Nephron (organoid): ENCODE results near the gene PRAMEF12.
"Not testable (repeated sequence)": the region's sequence is repeated elsewhere in the genome, so short reads cannot be mapped to it uniquely, and the experiment has no call there.

Source experiments
- H3K27ac Mint-ChIP-seq, 3 experiments: 2 replicates each; pipeline ENCODE4 v1.8.0; 2020; ENCODE audit warnings: mixed read lengths in 3 of 3, mild to moderate bottlenecking in 2 of 3, moderate library complexity in 1 of 3
- H3K27me3 Mint-ChIP-seq: 2 replicates; pipeline ENCODE4 v1.8.0; 2021; ENCODE audit warnings: low read depth, mild to moderate bottlenecking, moderate library complexity, mixed read lengths
- H3K36me3 Mint-ChIP-seq: 2 replicates; pipeline ENCODE4 v1.8.0; 2020; ENCODE audit warnings: low read depth, mixed read lengths
- H3K4me1 Mint-ChIP-seq: 2 replicates; pipeline ENCODE4 v1.8.0; 2020; ENCODE audit warnings: mixed read lengths
- H3K4me3 Mint-ChIP-seq, 3 experiments: 2 replicates each; pipeline ENCODE4 v1.8.0; 2020; ENCODE audit warnings: mild to moderate bottlenecking in 3 of 3, mixed read lengths in 3 of 3, moderate library complexity in 2 of 3
- H3K9me3 Mint-ChIP-seq: 2 replicates; pipeline ENCODE4 v1.8.0; 2020; ENCODE audit warnings: mixed read lengths
- CTCF ChIP-seq, 3 experiments: fragments of 200-600 bp; sonication (generic); IDR thresholded peaks; one replicate each; pipeline ENCODE4 v1.5.0; 2021; ENCODE audit warnings: antibody characterized with exemption in 3 of 3; ENCODE audit not compliant: unreplicated experiment in 3 of 3

PRAMEF12 gene

DNA sequence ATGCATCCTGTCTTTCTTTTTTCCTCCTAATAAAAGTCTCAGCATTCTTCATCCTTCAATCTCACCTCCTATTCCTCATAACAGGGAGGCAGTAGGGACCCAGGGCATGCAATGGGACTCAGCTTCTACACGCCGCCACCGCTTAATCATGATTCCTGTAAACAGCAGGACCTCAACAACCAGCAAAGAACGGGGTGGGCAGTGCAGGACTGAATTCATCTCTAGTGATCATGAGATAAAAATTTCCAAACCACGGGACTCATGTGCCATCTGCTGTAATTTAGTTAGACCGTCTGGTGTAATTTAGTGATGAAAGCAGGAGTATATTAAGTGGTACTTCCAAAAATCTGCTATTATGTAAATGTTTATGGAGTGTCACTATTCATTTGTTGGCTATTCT, 5.4 kb downstream of the PRAMEF12 start:
- TF ChIP-seq CTCF (IDR thresholded peaks at IDR 0.05; ENCODE audit: unreplicated experiment in 3 of 3) = no peak

DNA sequence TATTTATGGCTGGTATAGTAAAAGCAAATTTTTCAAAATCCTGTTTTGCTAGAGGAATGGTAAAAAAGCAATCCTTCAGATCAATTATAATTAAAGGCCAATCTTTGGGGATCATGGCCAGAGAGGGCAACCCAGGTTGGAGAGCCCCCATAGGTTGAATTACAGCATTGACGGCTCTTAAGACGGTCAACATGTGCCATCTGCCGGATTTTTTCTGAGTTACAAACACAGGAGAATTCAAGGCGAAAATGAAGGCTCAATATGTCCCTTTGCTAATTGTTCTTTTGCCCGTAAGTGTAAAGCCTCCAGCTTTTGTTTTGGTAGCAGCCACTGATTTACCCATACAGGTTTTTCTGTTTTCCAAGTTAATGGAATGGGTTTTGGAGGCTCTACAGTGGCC, 8.0 kb downstream of the PRAMEF12 start:
- peaks cover 17% of the 10 kb centered on the region for H3K9me3 Mint-ChIP-seq
- not testable (repeated sequence) for H3K4me3 Mint-ChIP-seq, H3K4me1 Mint-ChIP-seq, H3K27me3 Mint-ChIP-seq, H3K36me3 Mint-ChIP-seq
- peak in 2 of 3 experiments; percentile 19 to 28 for TF ChIP-seq CTCF (IDR thresholded peaks at IDR 0.05; ENCODE audit: unreplicated experiment in 3 of 3)
- peak overlapping the region in 1 of 3 experiments; percentile 57 for H3K27ac Mint-ChIP-seq

More for the DNA sequence above, 5.4 kb downstream of the PRAMEF12 start:
- H3K4me1 Mint-ChIP-seq = peaks cover 9% of the 10 kb centered on the region
- H3K36me3 Mint-ChIP-seq = no peaks in the 10 kb centered on the region
- H3K9me3 Mint-ChIP-seq = peaks cover 7% of the 10 kb centered on the region
- no peak overlapping the region for H3K27ac Mint-ChIP-seq
- H3K27me3 Mint-ChIP-seq = peaks cover 7% of the 10 kb centered on the region
- H3K4me3 Mint-ChIP-seq = no peak overlapping the region

- not testable (repeated sequence) for H3K4me3 Mint-ChIP-seq, H3K27me3 Mint-ChIP-seq, H3K36me3 Mint-ChIP-seq, H3K27ac Mint-ChIP-seq, H3K4me1 Mint-ChIP-seq
- peaks cover 20% of the 10 kb centered on the region for H3K9me3 Mint-ChIP-seq
- peak in 1 of 3 experiments; percentile 22 for TF ChIP-seq CTCF (IDR thresholded peaks at IDR 0.05; ENCODE audit: unreplicated experiment in 3 of 3)
Measured at GRCh38 chr1:12783783-12784182, 10.2 kb downstream of the PRAMEF12 start.

DNA sequence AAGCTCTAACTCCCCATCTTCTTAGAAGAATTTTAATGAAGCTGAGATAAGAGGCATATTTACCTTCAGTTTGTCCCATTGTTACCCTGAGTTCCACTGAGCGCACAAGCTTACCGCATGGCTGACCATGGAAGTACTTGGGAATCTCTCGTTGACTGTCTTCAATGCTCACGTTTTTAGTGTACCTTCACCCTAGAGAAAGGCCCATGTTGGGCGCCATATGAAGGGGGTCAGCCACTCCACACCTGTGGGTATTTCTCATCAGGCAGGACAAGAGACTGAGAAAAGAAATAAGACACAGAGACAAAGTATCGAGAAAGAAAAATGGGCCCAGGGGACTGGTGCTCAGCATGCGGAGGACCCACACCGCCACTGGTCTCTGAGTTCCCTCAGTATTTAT, 11.2 kb downstream of the PRAMEF12 start:
- not testable (repeated sequence) for H3K4me3 Mint-ChIP-seq, H3K27me3 Mint-ChIP-seq, H3K4me1 Mint-ChIP-seq, H3K36me3 Mint-ChIP-seq, H3K27ac Mint-ChIP-seq
- peaks cover 20% of the 10 kb centered on the region for H3K9me3 Mint-ChIP-seq

- H3K27ac Mint-ChIP-seq, H3K4me1 Mint-ChIP-seq, H3K27me3 Mint-ChIP-seq, H3K36me3 Mint-ChIP-seq, H3K9me3 Mint-ChIP-seq, H3K4me3 Mint-ChIP-seq: not testable (repeated sequence)
Measured at GRCh38 chr1:12791097-12791496, 17.6 kb downstream of the PRAMEF12 start, which contains the start of gene PRAMEF1. Gene PRAMEF1 (plus strand): TSS chr1:12791397. CDS start chr1:12793228, 1,831 bp downstream.

DNA sequence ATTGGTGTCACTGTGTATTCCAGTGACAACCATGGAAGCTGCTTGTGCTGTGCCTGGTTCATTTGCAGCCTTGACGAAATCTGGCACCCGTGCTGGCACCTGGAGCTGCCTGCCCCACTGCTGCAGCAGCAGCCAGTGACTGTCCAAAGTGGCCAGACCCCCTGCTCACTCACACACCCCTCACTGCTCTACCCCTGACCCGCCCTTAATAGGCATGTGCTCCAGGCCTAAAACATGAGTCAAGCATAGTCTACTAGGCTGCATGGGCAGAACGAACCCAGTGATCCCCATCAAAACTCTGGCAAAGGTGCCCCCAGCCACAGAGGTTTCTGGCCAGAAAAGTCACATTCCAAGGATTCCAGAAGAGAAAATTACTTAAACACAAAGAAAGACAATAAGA, 25.4 kb downstream of the PRAMEF12 start:
- Mint-ChIP-seq H3K9me3 (peaks cover 4% of the 10 kb centered on the region), H3K4me1 (no peaks in the 10 kb centered on the region), H3K27me3 (peaks cover 24% of the 10 kb centered on the region), H3K4me3 (no peak overlapping the region), H3K27ac (no peak overlapping the region), H3K36me3 (no peaks in the 10 kb centered on the region)
- no peak for TF ChIP-seq CTCF (IDR thresholded peaks at IDR 0.05; ENCODE audit: unreplicated experiment in 3 of 3)

DNA sequence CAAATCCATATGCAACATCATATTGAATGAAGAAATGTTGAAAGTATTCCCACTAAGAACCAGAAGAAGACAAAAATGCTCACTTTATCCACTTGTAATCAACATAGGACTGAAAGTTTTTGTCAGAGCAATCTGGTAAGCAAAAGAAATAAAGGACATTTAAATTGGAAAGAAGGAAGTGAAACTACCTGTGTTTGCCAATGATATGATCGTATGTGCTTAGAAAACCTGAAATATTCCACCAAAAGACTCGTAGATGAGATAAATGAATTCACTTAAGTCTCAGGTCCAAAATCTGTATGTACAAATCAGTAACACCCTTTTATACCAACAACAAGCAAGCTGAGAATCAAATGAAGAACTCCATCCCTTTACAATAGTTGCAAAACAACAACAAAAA, 26.2 kb downstream of the PRAMEF12 start:
- peaks cover 7% of the 10 kb centered on the region for H3K9me3 Mint-ChIP-seq
- H3K27ac Mint-ChIP-seq = no peak overlapping the region
- H3K4me3 Mint-ChIP-seq = no peak overlapping the region
- no peak for TF ChIP-seq CTCF (IDR thresholded peaks at IDR 0.05; ENCODE audit: unreplicated experiment in 3 of 3)
- peaks cover 24% of the 10 kb centered on the region for H3K27me3 Mint-ChIP-seq
- H3K4me1 Mint-ChIP-seq = no peaks in the 10 kb centered on the region
- H3K36me3 Mint-ChIP-seq = no peaks in the 10 kb centered on the region
